A549 (cell line): ENCODE measurements around the gene SLITRK6.

Experiments used
- BCL3 ChIP-seq: fragments of >200 bp; sonication (Bioruptor Twin); formaldehyde crosslinking; IDR thresholded peaks from 3 replicates; pipeline ENCODE4 v1.6.1; 2016
- CTCF ChIP-seq: fragments of >200 bp; sonication (Bioruptor Twin); formaldehyde crosslinking; IDR thresholded peaks from 3 replicates; pipeline ENCODE4 v1.5.1; 2016
- ELK1 ChIP-seq: fragments of 150-350 bp; IDR thresholded peaks from 2 replicates; pipeline ENCODE4 v1.6.1; 2014; ENCODE audit warnings: low read depth, mild to moderate bottlenecking, low read length
- KDM1A ChIP-seq: fragments of 200-600 bp; sonication (generic); IDR thresholded peaks from 2 replicates; pipeline ENCODE4 v1.6.1; 2016; ENCODE audit warnings: low read depth, mild to moderate bottlenecking
- RNF2 ChIP-seq: fragments of 200-600 bp; sonication (generic); IDR thresholded peaks from 2 replicates; pipeline ENCODE4 v1.6.1; 2016; ENCODE audit warnings: low read depth, mild to moderate bottlenecking, antibody characterized with exemption, moderate library complexity, borderline replicate concordance
- USF2 ChIP-seq: fragments of 450-650 bp; IDR thresholded peaks from 2 replicates; pipeline ENCODE4 v1.6.1; 2014; ENCODE audit warnings: antibody characterized with exemption

GRCh38 chr13:85816413-85816812 lies 17.2 kb upstream of the SLITRK6 start:
- TF ChIP-seq USF2: no peak
- TF ChIP-seq RNF2: no peak
- TF ChIP-seq BCL3: no peak
- TF ChIP-seq KDM1A: no peak
- TF ChIP-seq CTCF: peak; percentile 40; the same call in 2 of the 3 replicates
- TF ChIP-seq ELK1: no peak
